HepG2 (cell line): Measurements from ENCODE around the gene OCSTAMP. TPM values are rescaled to one million over a fixed set of nuclear protein-coding genes. Genes with fewer than 3 reads are reported as not detected.

Source experiments
- ATAC-seq: fragments of 200-7000 bp; cut with Tn5 transposase; 3 replicates; pipeline ENCODE4 v1.9.1; 2020; ENCODE audit warnings: mild to moderate bottlenecking, moderate library complexity
- BruUV-seq: library from RNA; stranded (reverse); fragments of 400-500 nt; replicated peaks from 2 replicates; lab custom pipeline; 2021; lab: Mats Ljungman, UMichigan
- CTCF ChIA-PET: fragments of 300-600 bp; formaldehyde crosslinking; extraction: SDS; loops from one replicate; lab custom pipeline; 2021; ENCODE audit warnings: low total read pairs, inconsistent platforms, low intra/inter-chr PET ratio; lab: Yijun Ruan, JAX
- POLR2A ChIA-PET: fragments of 350-600 bp; sonication (Branson Sonifier 250); formaldehyde crosslinking; loops from one replicate; lab custom pipeline; 2020; ENCODE audit warnings: antibody characterized with exemption, inconsistent platforms; lab: Yijun Ruan, JAX
- DNase-seq: peaks from one replicate; pipeline ENCODE4 v3.0.0-alpha.2; 2015; ENCODE audit warnings: low spot score
- FAIRE-seq: peaks from 3 replicates; lab custom pipeline; 2011; peaks lifted over from hg19 to GRCh38; lab: Jason Lieb, UNC
- H2AFZ ChIP-seq: one replicate; pipeline ENCODE4 v1.6.1; 2011; ENCODE audit warnings: low read length, inconsistent platforms
- H3K27ac ChIP-seq: fragments of 300-600 bp; 3 replicates; pipeline ENCODE4 v1.8.0; 2011; ENCODE audit warnings: mixed run types, mild to moderate bottlenecking, mixed read lengths, low read length, inconsistent platforms; ENCODE audit not compliant: insufficient read depth; ENCODE audit errors: extremely low read length
- H3K27me3 ChIP-seq, 2 experiments: fragments of 200-600 bp in 1 of 2; 2 replicates in 1 of 2; 3 replicates in 1 of 2; pipeline versions ENCODE4 v1.6.0 to v1.8.0; 2011; ENCODE audit warnings: low read length in 2 of 2, mild to moderate bottlenecking in 2 of 2, moderate library complexity in 2 of 2, inconsistent platforms in 1 of 2; ENCODE audit not compliant: insufficient read depth in 2 of 2, control insufficient read depth in 1 of 2
- H3K36me3 ChIP-seq, 2 experiments: fragments of 200-600 bp in 1 of 2; replicated peaks in 1 of 2; 2 replicates in 1 of 2; 3 replicates in 1 of 2; pipeline versions ENCODE4 v1.5.1 to v1.8.0; 2011; ENCODE audit warnings: low read length in 2 of 2, inconsistent platforms in 1 of 2; ENCODE audit not compliant: insufficient read depth in 2 of 2, control insufficient read depth in 1 of 2
- H3K4me1 ChIP-seq: 2 replicates; pipeline ENCODE4 v1.5.1; 2012; ENCODE audit warnings: low read length, inconsistent platforms; ENCODE audit not compliant: insufficient read depth
- H3K4me2 ChIP-seq: 2 replicates; pipeline ENCODE4 v1.6.0; 2011; ENCODE audit warnings: low read depth, low read length, inconsistent platforms
- H3K4me3 ChIP-seq, 3 experiments: fragments of 200-600 bp in 1 of 3; sonication (generic), shearing (Covaris generic) in 1 of 3; replicated peaks in 1 of 3; 2 replicates each; pipeline ENCODE4 v1.5.1; 2011 to 2016; ENCODE audit warnings: low read length in 3 of 3, inconsistent platforms in 2 of 3, low read depth in 2 of 3, mild to moderate bottlenecking in 2 of 3, control low read depth in 1 of 3, mixed read lengths in 1 of 3; ENCODE audit not compliant: insufficient read depth in 1 of 3
- H3K79me2 ChIP-seq: one replicate; pipeline ENCODE4 v1.6.1; 2011; ENCODE audit warnings: low read length, inconsistent platforms; ENCODE audit not compliant: insufficient read depth
- H3K9ac ChIP-seq: 2 replicates; pipeline ENCODE4 v1.6.0; 2011; ENCODE audit warnings: mild to moderate bottlenecking, low read depth, low read length, inconsistent platforms; ENCODE audit not compliant: insufficient read depth
- H3K9me3 ChIP-seq: 2 replicates; pipeline ENCODE4 v1.5.1; 2012; ENCODE audit warnings: mild to moderate bottlenecking, low read length
- H4K20me1 ChIP-seq: 2 replicates; pipeline ENCODE4 v1.6.0; 2011; ENCODE audit warnings: inconsistent platforms, mild to moderate bottlenecking, low read length, moderate library complexity; ENCODE audit not compliant: insufficient read depth
- ATF2 ChIP-seq: sonication (generic); formaldehyde crosslinking; IDR thresholded peaks from 2 replicates; pipeline ENCODE4 v1.4.0; 2020; ENCODE audit warnings: missing genetic modification reagents
- CEBPB ChIP-seq: IDR thresholded peaks from 2 replicates; pipeline ENCODE4 v1.6.1; 2011; ENCODE audit warnings: low read depth, low read length, improper control_type of control experiment, borderline replicate concordance
- ESRRA ChIP-seq: sonication (generic); formaldehyde crosslinking; IDR thresholded peaks from 2 replicates; pipeline ENCODE4 v1.5.1; 2020; ENCODE audit warnings: mild to moderate bottlenecking, low read depth, missing genetic modification reagents
- KLF9 ChIP-seq: IDR thresholded peaks from 2 replicates; pipeline ENCODE4 v1.6.1; 2016; ENCODE audit warnings: low read depth
- MED1 ChIP-seq: sonication (generic); formaldehyde crosslinking; IDR thresholded peaks from 2 replicates; pipeline ENCODE4 v1.4.0; 2020; ENCODE audit warnings: missing genetic modification reagents
- NFIC ChIP-seq: IDR thresholded peaks from 2 replicates; pipeline ENCODE4 v1.6.1; 2012; ENCODE audit warnings: mild to moderate bottlenecking, low read length, inconsistent platforms
- RNF2 ChIP-seq: fragments of 450-650 bp; conservative IDR thresholded peaks from 2 replicates; pipeline ENCODE4 v1.6.1; 2016; ENCODE audit warnings: low read depth
- RXRA ChIP-seq: sonication (generic); formaldehyde crosslinking; IDR thresholded peaks from 2 replicates; pipeline ENCODE4 v1.5.1; 2020; ENCODE audit warnings: missing genetic modification reagents
- TCF7L2 ChIP-seq: IDR thresholded peaks from 2 replicates; pipeline ENCODE4 v1.6.1; 2011; ENCODE audit warnings: mild to moderate bottlenecking, low read depth, low read length, moderate library complexity
- ZNF12 ChIP-seq: sonication (generic); formaldehyde crosslinking; IDR thresholded peaks from 2 replicates; pipeline ENCODE4 v1.5.0; 2020; ENCODE audit warnings: missing genetic modification reagents
- ZNF230 ChIP-seq: sonication (generic); formaldehyde crosslinking; IDR thresholded peaks from 2 replicates; pipeline ENCODE4 v1.4.0; 2020; ENCODE audit warnings: mild to moderate bottlenecking, missing genetic modification reagents
- ZNF383 ChIP-seq: sonication (generic); formaldehyde crosslinking; IDR thresholded peaks from 2 replicates; pipeline ENCODE4 v1.4.0; 2020; ENCODE audit warnings: missing genetic modification reagents, mild to moderate bottlenecking, borderline replicate concordance
- ZNF44 ChIP-seq: sonication (generic); formaldehyde crosslinking; IDR thresholded peaks from 2 replicates; pipeline ENCODE4 v1.5.1; 2020; ENCODE audit warnings: mild to moderate bottlenecking, missing genetic modification reagents
- ZNF446 ChIP-seq: sonication (generic); formaldehyde crosslinking; IDR thresholded peaks from 2 replicates; pipeline ENCODE4 v1.5.0; 2020; ENCODE audit warnings: mild to moderate bottlenecking, missing genetic modification reagents
- ZNF460 ChIP-seq: sonication (generic); formaldehyde crosslinking; IDR thresholded peaks from 2 replicates; pipeline ENCODE4 v1.5.1; 2020; ENCODE audit warnings: missing genetic modification reagents, mild to moderate bottlenecking, borderline replicate concordance
- ZNF562 ChIP-seq: sonication (generic); formaldehyde crosslinking; IDR thresholded peaks from 2 replicates; pipeline ENCODE4 v1.8.0; 2022; ENCODE audit warnings: missing genetic modification reagents, borderline replicate concordance
- WGBS: methylation state at CpG from one replicate; pipeline ENCODE4 v1.1.6; 2017; ENCODE audit warnings: low lambda C conversion rate; 5-methylcytosine and 5-hydroxymethylcytosine counted together
- in situ Hi-C: cut with HindIII; loops from 2 replicates; pipeline ENCODE4 v1.10.0; 2017; ENCODE audit warnings: low pct_unique_long_range_greater_than_20kb; ENCODE audit not compliant: extremely low pct_ligation_motif_present
- intact Hi-C: fragments of 100-400 bp; cut with micrococcal nuclease; formaldehyde crosslinking; loops from one replicate; pipeline ENCODE4 v1.10.0; 2022; ENCODE audit not compliant: unreplicated experiment
- polyA plus RNA-seq, 8 experiments: library from polyadenylated mRNA; depleted of rRNA in 3 of 8; stranded (reverse) in 7 of 8; unstranded in 1 of 8; fragments of >200 nt; fragmentation: Illumina TruSeq in 4 of 8; extraction: Trizol in 4 of 8; gene quantifications; 2 replicates each; pipeline versions ENCODE4 v1.2.1 to v1.2.3, GENCODE V29; 2011 to 2016; ENCODE audit warnings: low read depth in 4 of 8, missing spikeins in 1 of 8, mixed read lengths in 1 of 8; ENCODE audit not compliant: insufficient read depth in 1 of 8
- total RNA-seq, 5 experiments: library from RNA; depleted of rRNA; stranded (reverse); fragments of >200 nt; fragmentation: Illumina TruSeq; extraction: Trizol; gene quantifications; 2 replicates each; pipeline ENCODE4 v1.2.3, GENCODE V29; 2016; ENCODE audit warnings: low read depth in 1 of 5
- TF ChIP-seq, protein P1 (sequence below): sonication (generic); formaldehyde crosslinking; IDR thresholded peaks from 2 replicates; pipeline ENCODE4; 2020; ENCODE audit warnings: missing genetic modification reagents, mild to moderate bottlenecking, borderline replicate concordance

OCSTAMP gene
- total and polyA plus RNA-seq, 2 of the 13 experiments (the other 11 are each of a cell fraction or from before 2014, with no cell fraction given) = not detected

DNA sequence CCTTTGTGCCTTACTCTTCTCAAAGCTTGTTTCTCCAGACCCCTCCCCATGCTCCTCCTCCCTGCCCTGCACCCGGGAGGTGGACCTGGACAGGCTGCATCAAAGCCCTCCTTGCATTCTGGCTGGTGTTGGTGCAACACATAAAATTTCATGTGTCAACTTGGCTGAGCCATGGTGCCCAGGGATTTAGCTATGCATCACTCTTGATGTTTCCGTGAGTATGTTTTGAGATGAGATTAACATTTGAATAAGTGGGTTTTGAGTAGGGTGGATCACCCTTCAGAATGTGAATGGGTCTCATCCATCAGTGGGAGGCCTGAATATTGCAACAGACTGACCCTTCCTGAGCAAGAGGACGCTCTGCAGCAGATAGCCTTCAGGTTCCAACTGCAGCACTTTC, 4.4 kb upstream of the OCSTAMP start:
- Histone ChIP-seq H3K4me3 (no peak overlapping the region), H3K27me3 (peaks cover 3 to 8% of the 10 kb centered on the region in 2 experiments; a peak in 2 of 5 replicates), H3K36me3 (no peaks in the 10 kb centered on the region), H3K9me3 (no peaks in the 10 kb centered on the region), H3K4me2 (no peak overlapping the region), H3K27ac (no peak overlapping the region), H2AFZ (no peak overlapping the region), H3K79me2 (no peaks in the 10 kb centered on the region), H4K20me1 (no peaks in the 10 kb centered on the region), H3K9ac (no peak overlapping the region), H3K4me1 (peaks cover 56% of the 10 kb centered on the region)
- no peak for ATAC-seq
- no peak for DNase-seq
- in situ Hi-C loops (no loop called here), intact Hi-C loops (loop anchor here (5.0 kb wide), 1 partner anchor 33 kb away; no protein-coding TSS in a partner anchor)
- WGBS = 25% methylated on average over 3 of the region's 3 CpGs
- ChIA-PET CTCF (no interaction called here), POLR2A (interaction anchor here (1.2 kb wide), 1 partner anchor 52 kb away, joined by 3 read pairs; no protein-coding TSS in a partner anchor)
- no peak for FAIRE-seq
- no TSS peak for BruUV-seq
- TF ChIP-seq RNF2 (no peak), KLF9 (CRISPR knock-in tag) (no peak), ZNF460 (CRISPR knock-in tag) (no peak)

DNA sequence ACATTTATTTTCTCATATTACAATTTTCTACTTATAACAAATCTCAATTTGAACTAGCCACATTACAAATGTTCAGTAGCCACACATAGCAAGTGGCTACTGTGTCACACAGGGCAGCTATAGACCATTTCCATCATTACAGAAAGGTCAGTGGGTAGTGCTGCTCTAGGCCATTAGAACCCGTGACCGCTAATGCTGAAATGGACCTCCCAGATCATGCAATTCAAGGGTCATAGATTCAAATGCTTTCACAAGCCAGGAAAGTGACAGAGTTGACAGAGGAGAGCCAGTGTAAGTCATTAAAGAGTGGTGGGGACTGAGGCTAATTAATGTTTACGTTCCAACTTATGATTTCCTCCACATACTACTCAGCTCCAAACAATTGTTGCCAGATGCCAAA, 3.5 kb upstream of the OCSTAMP start:
- H3K36me3 ChIP-seq = no peaks in the 10 kb centered on the region
- H3K4me1 ChIP-seq = peaks cover 51% of the 10 kb centered on the region
- H3K79me2 ChIP-seq = no peaks in the 10 kb centered on the region
- ChIA-PET POLR2A (no interaction called here), CTCF (no interaction called here)
- H3K27ac ChIP-seq = no peak overlapping the region
- DNase-seq (no peak), ATAC-seq (no peak), FAIRE-seq (peak; percentile 4)
- no peak overlapping the region for H2AFZ ChIP-seq
- intact Hi-C loops (no loop called here), in situ Hi-C loops (no loop called here)
- BruUV-seq = no TSS peak
- H4K20me1 ChIP-seq = no peaks in the 10 kb centered on the region
- peaks cover 5 to 8% of the 10 kb centered on the region in 2 experiments; a peak in 3 of 5 replicates for H3K27me3 ChIP-seq
- no peak overlapping the region for H3K9ac ChIP-seq
- 56% methylated on average over 3 of the region's 3 CpGs for WGBS
- no peak overlapping the region for H3K4me2 ChIP-seq
- H3K9me3 ChIP-seq = no peaks in the 10 kb centered on the region
- no peak overlapping the region for H3K4me3 ChIP-seq
- TF ChIP-seq ZNF44 (CRISPR knock-in tag) (no peak), CEBPB (no peak), NFIC (no peak), ZNF12 (CRISPR knock-in tag) (no peak), RXRA (no peak), ESRRA (CRISPR knock-in tag) (no peak), ZNF230 (no peak), TCF7L2 (no peak), ZNF562 (no peak), ZNF446 (CRISPR knock-in tag) (no peak), MED1 (CRISPR knock-in tag) (no peak), ZNF383 (CRISPR knock-in tag) (no peak), ATF2 (CRISPR knock-in tag) (no peak)
- TF ChIP-seq, protein P1, sequence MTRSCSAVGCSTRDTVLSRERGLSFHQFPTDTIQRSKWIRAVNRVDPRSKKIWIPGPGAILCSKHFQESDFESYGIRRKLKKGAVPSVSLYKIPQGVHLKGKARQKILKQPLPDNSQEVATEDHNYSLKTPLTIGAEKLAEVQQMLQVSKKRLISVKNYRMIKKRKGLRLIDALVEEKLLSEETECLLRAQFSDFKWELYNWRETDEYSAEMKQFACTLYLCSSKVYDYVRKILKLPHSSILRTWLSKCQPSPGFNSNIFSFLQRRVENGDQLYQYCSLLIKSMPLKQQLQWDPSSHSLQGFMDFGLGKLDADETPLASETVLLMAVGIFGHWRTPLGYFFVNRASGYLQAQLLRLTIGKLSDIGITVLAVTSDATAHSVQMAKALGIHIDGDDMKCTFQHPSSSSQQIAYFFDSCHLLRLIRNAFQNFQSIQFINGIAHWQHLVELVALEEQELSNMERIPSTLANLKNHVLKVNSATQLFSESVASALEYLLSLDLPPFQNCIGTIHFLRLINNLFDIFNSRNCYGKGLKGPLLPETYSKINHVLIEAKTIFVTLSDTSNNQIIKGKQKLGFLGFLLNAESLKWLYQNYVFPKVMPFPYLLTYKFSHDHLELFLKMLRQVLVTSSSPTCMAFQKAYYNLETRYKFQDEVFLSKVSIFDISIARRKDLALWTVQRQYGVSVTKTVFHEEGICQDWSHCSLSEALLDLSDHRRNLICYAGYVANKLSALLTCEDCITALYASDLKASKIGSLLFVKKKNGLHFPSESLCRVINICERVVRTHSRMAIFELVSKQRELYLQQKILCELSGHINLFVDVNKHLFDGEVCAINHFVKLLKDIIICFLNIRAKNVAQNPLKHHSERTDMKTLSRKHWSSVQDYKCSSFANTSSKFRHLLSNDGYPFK = no peak
